K562 (cell line): ENCODE data around the gene CDCP1. TPM values are rescaled to one million over a fixed set of nuclear protein-coding genes. Genes with fewer than 3 reads are reported as not detected.

ENCODE experiments used
- ATAC-seq: fragments of 200-7000 bp; cut with Tn5 transposase; 3 replicates; pipeline ENCODE4 v1.9.1; 2020; ENCODE audit warnings: moderate library complexity
- BruUV-seq: library from RNA; stranded (reverse); fragments of 400-500 nt; replicated peaks from 2 replicates; lab custom pipeline; 2021; lab: Mats Ljungman, UMichigan
- CTCF ChIA-PET: fragments of 300-600 bp; formaldehyde crosslinking; extraction: SDS; loops from one replicate; lab custom pipeline; 2021; ENCODE audit warnings: low intra/inter-chr PET ratio; lab: Yijun Ruan, JAX
- POLR2A ChIA-PET: fragments of 300-600, 350-650 bp; sonication (Branson Sonifier 250); formaldehyde crosslinking; extraction: SDS; loops from one replicate; lab custom pipeline; 2021; ENCODE audit warnings: antibody characterized with exemption, inconsistent platforms; lab: Yijun Ruan, JAX
- DNase-seq, 4 experiments: peaks; one replicate each; pipeline versions ENCODE4 v3.0.0 to v3.0.0-alpha.2; 2011 to 2018; ENCODE audit warnings: low spot score in 3 of 4, mixed read lengths in 3 of 4; ENCODE audit errors: extremely low read depth in 1 of 4
- FAIRE-seq: peaks from 2 replicates; lab custom pipeline; 2011; peaks lifted over from hg19 to GRCh38; lab: Jason Lieb, UNC
- H2AFZ ChIP-seq: 2 replicates; pipeline ENCODE4 v1.6.0; 2011; ENCODE audit warnings: low read depth, low read length, control low read depth, inconsistent platforms
- H3K27ac ChIP-seq: fragments of 200-600 bp; 3 replicates; pipeline ENCODE4 v1.8.0; 2011; ENCODE audit warnings: low read depth, mild to moderate bottlenecking, control low read depth, inconsistent platforms, low read length, moderate library complexity, mixed read lengths; ENCODE audit errors: extremely low read depth
- H3K27me3 ChIP-seq, 2 experiments: fragments of 300-600 bp in 1 of 2; 2 replicates in 1 of 2; 3 replicates in 1 of 2; pipeline versions ENCODE4 v1.6.0 to v1.8.0; 2011; ENCODE audit warnings: inconsistent platforms in 2 of 2, low read length in 2 of 2, mild to moderate bottlenecking in 1 of 2, mixed read lengths in 1 of 2, moderate library complexity in 1 of 2; ENCODE audit not compliant: control insufficient read depth in 2 of 2, insufficient read depth in 2 of 2
- H3K36me3 ChIP-seq: fragments of 300-600 bp; 3 replicates; pipeline ENCODE4 v1.8.0; 2011; ENCODE audit warnings: mild to moderate bottlenecking, low read length, inconsistent platforms; ENCODE audit not compliant: control insufficient read depth, insufficient read depth
- H3K4me1 ChIP-seq, 2 experiments: fragments of 200-600 bp in 1 of 2; replicated peaks in 1 of 2; 2 replicates in 1 of 2; 3 replicates in 1 of 2; pipeline versions ENCODE4 v1.5.1 to v1.8.0; 2011; ENCODE audit warnings: inconsistent platforms in 2 of 2, low read length in 2 of 2, mild to moderate bottlenecking in 1 of 2, mixed read lengths in 1 of 2, moderate library complexity in 1 of 2; ENCODE audit not compliant: control insufficient read depth in 2 of 2, insufficient read depth in 2 of 2
- H3K4me2 ChIP-seq: 2 replicates; pipeline ENCODE4 v1.6.1; 2011; ENCODE audit warnings: low read length, control low read depth, inconsistent platforms, mixed read lengths; ENCODE audit not compliant: insufficient read depth
- H3K4me3 ChIP-seq: fragments of 200-600 bp; sonication (generic), shearing (Covaris generic); 2 replicates; pipeline ENCODE4 v1.5.1; 2016; ENCODE audit warnings: control low read depth, inconsistent platforms
- H3K79me2 ChIP-seq: fragments of 200-600 bp; 3 replicates; pipeline ENCODE4 v1.8.0; 2011; ENCODE audit warnings: low read length, inconsistent platforms; ENCODE audit not compliant: control insufficient read depth, insufficient read depth
- H3K9ac ChIP-seq, 2 experiments: 2 replicates each; pipeline versions ENCODE4 v1.6.0 to v1.6.1; 2011; ENCODE audit warnings: low read depth in 2 of 2, low read length in 2 of 2, control low read depth in 1 of 2, inconsistent platforms in 1 of 2, mild to moderate bottlenecking in 1 of 2, mixed read lengths in 1 of 2; ENCODE audit not compliant: insufficient read depth in 1 of 2
- H3K9me1 ChIP-seq: one replicate; pipeline ENCODE4 v1.6.0; 2011; ENCODE audit warnings: inconsistent platforms, mild to moderate bottlenecking, low read length, moderate library complexity; ENCODE audit not compliant: control insufficient read depth, insufficient read depth
- H3K9me3 ChIP-seq: replicated peaks from 2 replicates; pipeline ENCODE4 v1.5.1; 2011; ENCODE audit warnings: low read depth, low read length, inconsistent platforms; ENCODE audit not compliant: control insufficient read depth, insufficient read depth
- H4K20me1 ChIP-seq: replicated peaks from 2 replicates; pipeline ENCODE4 v1.6.1; 2011; ENCODE audit warnings: low read length, inconsistent platforms, mixed read lengths; ENCODE audit not compliant: control insufficient read depth, insufficient read depth
- ARNT ChIP-seq, 2 experiments: fragments of 450-650 bp; IDR thresholded peaks; 2 replicates each; pipeline ENCODE4 v1.6.1; 2016; ENCODE audit warnings: mild to moderate bottlenecking in 1 of 2
- ASH1L ChIP-seq: fragments of 450-650 bp; IDR thresholded peaks from 2 replicates; pipeline ENCODE4 v1.6.1; 2018; ENCODE audit warnings: borderline replicate concordance, mild to moderate bottlenecking, low read depth; ENCODE audit not compliant: partially characterized antibody
- BRD9 ChIP-seq: fragments of 450-650 bp; IDR thresholded peaks from 2 replicates; pipeline ENCODE4 v1.6.1; 2018; ENCODE audit warnings: low read depth; ENCODE audit not compliant: partially characterized antibody
- CBX1 ChIP-seq: sonication (generic); IDR thresholded peaks from 2 replicates; pipeline ENCODE4 v1.6.1; 2016; ENCODE audit warnings: antibody characterized with exemption, low read depth, mild to moderate bottlenecking
- GTF2A2 ChIP-seq: IDR thresholded peaks from 2 replicates; pipeline ENCODE4 v1.6.1; 2016; ENCODE audit warnings: mild to moderate bottlenecking, missing genetic modification characterization, missing compliant biosample characterization
- HDAC1 ChIP-seq, 2 experiments: fragments of 450-650 bp; IDR thresholded peaks; 2 replicates each; pipeline ENCODE4 v1.6.1; 2016 to 2017; ENCODE audit warnings: inconsistent platforms in 1 of 2, mild to moderate bottlenecking in 1 of 2, moderate library complexity in 1 of 2
- HDAC2 ChIP-seq: fragments of 450-650 bp; IDR thresholded peaks from 2 replicates; pipeline ENCODE4 v1.6.1; 2016; ENCODE audit warnings: mild to moderate bottlenecking
- KAT7 ChIP-seq: sonication (generic); formaldehyde crosslinking; IDR thresholded peaks from 2 replicates; pipeline ENCODE4 v1.8.0; 2022; ENCODE audit warnings: missing genetic modification reagents, mild to moderate bottlenecking, borderline replicate concordance
- MBD2 ChIP-seq: sonication (generic); IDR thresholded peaks from 2 replicates; pipeline ENCODE4 v1.6.1; 2016; ENCODE audit warnings: low read depth, borderline replicate concordance
- NR2C2 ChIP-seq, 2 experiments: fragments of 200-800 bp in 1 of 2; sonication (Bioruptor generic) in 1 of 2; sonication (generic) in 1 of 2; formaldehyde crosslinking in 1 of 2; IDR thresholded peaks; 2 replicates each; pipeline versions ENCODE4 v1.6.1 to v1.8.0; 2016 to 2022; ENCODE audit warnings: mild to moderate bottlenecking in 1 of 2, missing compliant biosample characterization in 1 of 2, missing genetic modification characterization in 1 of 2, missing genetic modification reagents in 1 of 2
- POLR3G ChIP-seq: IDR thresholded peaks from 2 replicates; pipeline ENCODE4 v1.6.1; 2011; ENCODE audit not compliant: insufficient read length, insufficient replicate concordance; ENCODE audit errors: extremely low read depth
- RCOR1 ChIP-seq, 2 experiments: IDR thresholded peaks; 2 replicates each; pipeline ENCODE4 v1.6.1; 2012; ENCODE audit warnings: low read depth in 2 of 2, low read length in 2 of 2, borderline replicate concordance in 1 of 2, improper control_type of control experiment in 1 of 2
- SMARCA5 ChIP-seq: fragments of 450-650 bp; IDR thresholded peaks from 2 replicates; pipeline ENCODE4 v1.6.1; 2016
- STAT5B ChIP-seq: fragments of 250-450 bp; sonication (Bioruptor Pico); IDR thresholded peaks from 2 replicates; pipeline ENCODE4 v1.8.0; 2021; ENCODE audit warnings: mild to moderate bottlenecking, inconsistent platforms
- TOE1 ChIP-seq, 2 experiments: fragments of 450-650 bp in 1 of 2; sonication (generic) in 1 of 2; formaldehyde crosslinking in 1 of 2; IDR thresholded peaks; 2 replicates each; pipeline versions ENCODE4 v1.7.1 to v1.8.0; 2016 to 2022; ENCODE audit warnings: borderline replicate concordance in 2 of 2, mild to moderate bottlenecking in 2 of 2, antibody characterized with exemption in 1 of 2, inconsistent platforms in 1 of 2, low read depth in 1 of 2, missing genetic modification reagents in 1 of 2, moderate library complexity in 1 of 2
- TRIM24 ChIP-seq, 2 experiments: fragments of 450-650 bp; IDR thresholded peaks; 2 replicates each; pipeline ENCODE4 v1.6.1; 2016
- ZEB2 ChIP-seq: fragments of 450-650 bp; IDR thresholded peaks from 2 replicates; pipeline ENCODE4 v1.6.1; 2016
- WGBS: fragments of 100-300 bp; shearing (Covaris generic); methylation state at CpG from one replicate; pipeline ENCODE4 v1.1.6; 2016; ENCODE audit warnings: low coverage, mixed read lengths; ENCODE audit not compliant: insufficient coverage; ENCODE audit errors: missing lambda C conversion rate; 5-methylcytosine and 5-hydroxymethylcytosine counted together
- in situ Hi-C: fragments of 300-500 bp; cut with MboI; formaldehyde crosslinking; loops from 4 replicates; pipeline ENCODE4 v1.15.0; 2018; ENCODE audit warnings: inconsistent platforms, mixed read lengths
- intact Hi-C: fragments of 100-400 bp; cut with micrococcal nuclease; formaldehyde crosslinking; loops from 2 replicates; pipeline ENCODE4 v1.14.2; 2022
- polyA plus RNA-seq, 8 experiments: library from polyadenylated mRNA; depleted of rRNA in 4 of 8; stranded (reverse) in 5 of 8; unstranded in 3 of 8; fragments of >200 nt; fragmentation: Nextera tagmentation in 2 of 8; fragmentation: Illumina TruSeq in 1 of 8; extraction: Ambion mirVana in 2 of 8; extraction: Trizol in 1 of 8; gene quantifications; 2 replicates each; pipeline versions ENCODE4 v1.2.1 to v1.2.3, GENCODE V29; 2011 to 2014; ENCODE audit warnings: inconsistent platforms in 1 of 8, missing spikeins in 1 of 8
- total RNA-seq, 7 experiments: library from RNA; depleted of rRNA in 6 of 7; stranded (reverse); fragments of >200 nt in 6 of 7; fragmentation: Illumina TruSeq in 2 of 7; extraction: Trizol in 2 of 7; gene quantifications; 2 replicates each; pipeline versions ENCODE4 v1.2.1 to v1.2.3, GENCODE V29; 2011 to 2021; ENCODE audit warnings: low replicate concordance in 1 of 7
- TF ChIP-seq, protein P1 (sequence below), 2 experiments: fragments of 250-450 bp in 1 of 2; fragments of 450-650 bp in 1 of 2; sonication (Bioruptor Pico) in 1 of 2; IDR thresholded peaks; 2 replicates each; pipeline versions ENCODE4 v1.6.1 to v1.8.0; 2016 to 2021; ENCODE audit warnings: mild to moderate bottlenecking in 2 of 2, moderate library complexity in 2 of 2, missing compliant biosample characterization in 1 of 2, missing genetic modification characterization in 1 of 2
- TF ChIP-seq, protein P2 (sequence below): sonication (generic); formaldehyde crosslinking; IDR thresholded peaks from 2 replicates; pipeline ENCODE4 v1.9.0; 2022; ENCODE audit warnings: mild to moderate bottlenecking, missing genetic modification reagents

CDCP1 gene
- total and polyA plus RNA-seq, 9 of the 15 experiments (the other 6 are each of a cell fraction or from before 2014, with no cell fraction given) = 3.9 to 16.4 (median 5.2) TPM

DNA sequence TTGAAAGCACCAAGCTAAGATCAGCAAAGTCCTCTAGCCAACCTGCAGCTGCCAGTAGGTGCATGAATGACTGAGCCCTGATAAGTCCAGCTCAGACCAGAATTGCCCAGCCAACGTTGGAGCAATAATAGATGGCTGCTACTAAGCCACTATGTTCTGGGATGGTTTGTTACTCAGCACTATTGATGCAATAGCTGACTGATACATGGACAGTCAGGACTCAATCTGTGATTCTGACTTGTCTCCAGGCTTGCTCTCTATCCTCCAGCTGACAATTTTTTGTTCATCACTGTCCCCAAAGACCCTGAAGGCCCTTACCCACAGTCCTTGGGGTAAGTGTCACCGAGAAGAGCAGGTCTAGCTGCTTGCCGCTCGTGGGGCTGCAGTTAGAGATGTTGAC is 55.3 kb downstream of the CDCP1 start:
- H2AFZ ChIP-seq = no peak overlapping the region
- H3K27ac ChIP-seq = no peak overlapping the region; the same call in 2 of the 3 replicates
- DNase-seq (no peak), ATAC-seq (no peak), FAIRE-seq (no peak)
- H3K36me3 ChIP-seq = peaks cover 38% of the 10 kb centered on the region
- no peaks in the 10 kb centered on the region; the same call in 2 of the 3 replicates for H3K79me2 ChIP-seq
- H3K4me1 ChIP-seq = peaks cover 31 to 72% of the 10 kb centered on the region in 2 experiments
- no peaks in the 10 kb centered on the region for H3K9me1 ChIP-seq
- H4K20me1 ChIP-seq = no peaks in the 10 kb centered on the region
- H3K4me2 ChIP-seq = no peak overlapping the region
- in situ Hi-C loops = no loop called here
- intact Hi-C loops = no loop called here
- CTCF ChIA-PET = interaction anchor here (1.6 kb wide), 1 partner anchor 53 kb away, joined by 6 read pairs; no protein-coding TSS in a partner anchor
- no peak overlapping the region for H3K4me3 ChIP-seq
- POLR2A ChIA-PET = interaction anchor here (1.0 kb wide), 1 partner anchor 48 kb away, joined by 5 read pairs; no protein-coding TSS in a partner anchor
- peaks cover 9% of the 10 kb centered on the region for H3K9me3 ChIP-seq
- BruUV-seq = no TSS peak
- H3K9ac ChIP-seq = no peak overlapping the region
- H3K27me3 ChIP-seq = no peaks in the 10 kb centered on the region
- 78% methylated on average over 4 of the region's 4 CpGs for whole genome bisulfite sequencing
- peak; percentile 87 for TF ChIP-seq CBX1
- TF ChIP-seq, protein P1, sequence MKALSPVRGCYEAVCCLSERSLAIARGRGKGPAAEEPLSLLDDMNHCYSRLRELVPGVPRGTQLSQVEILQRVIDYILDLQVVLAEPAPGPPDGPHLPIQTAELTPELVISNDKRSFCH (CRISPR knock-in tag; IDR thresholded peaks at IDR 0.05) = no peak
- TF ChIP-seq, protein P1 (tag; IDR thresholded peaks at IDR 0.05) = peak; percentile 41; the same call in 1 of the 2 replicates
- TF ChIP-seq TOE1 (IDR thresholded peaks at IDR 0.05; ENCODE audit: borderline replicate concordance) = 0 out of 2 replicates have a peak, but pooled peaks have one; percentile 21
- no peak for TF ChIP-seq TOE1 (CRISPR knock-in tag; IDR thresholded peaks at IDR 0.05; ENCODE audit: borderline replicate concordance, low read depth)
- peak in 1 of 2 experiments; percentile 76; a peak in 2 of 4 replicates for TF ChIP-seq RCOR1 (IDR thresholded peaks at IDR 0.05; ENCODE audit: borderline replicate concordance in 1 of 2, low read depth in 2 of 2, low read length in 2 of 2)
- no peak for TF ChIP-seq STAT5B (CRISPR knock-in tag)
- TF ChIP-seq MBD2 = no peak
- peak in 1 of 2 experiments; percentile 64; a peak in 2 of 4 replicates for TF ChIP-seq ARNT (IDR thresholded peaks at IDR 0.05)
- TF ChIP-seq, protein P2, sequence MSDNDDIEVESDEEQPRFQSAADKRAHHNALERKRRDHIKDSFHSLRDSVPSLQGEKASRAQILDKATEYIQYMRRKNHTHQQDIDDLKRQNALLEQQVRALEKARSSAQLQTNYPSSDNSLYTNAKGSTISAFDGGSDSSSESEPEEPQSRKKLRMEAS = peak; percentile 21; the same call in 1 of the 2 replicates
- TF ChIP-seq BRD9 = no peak
- peak in 1 of 2 experiments; percentile 50; a peak in 1 of 4 replicates for TF ChIP-seq HDAC1 (IDR thresholded peaks at IDR 0.05)
- no peak for TF ChIP-seq NR2C2 (CRISPR knock-in tag; IDR thresholded peaks at IDR 0.05)
- TF ChIP-seq NR2C2 (tag; IDR thresholded peaks at IDR 0.05) = 0 out of 2 replicates have a peak, but pooled peaks have one; percentile 2
- no peak for TF ChIP-seq POLR3G
- peak; percentile 88 for TF ChIP-seq HDAC2
- no peak for TF ChIP-seq GTF2A2 (tag)
- peak; percentile 87 for TF ChIP-seq SMARCA5
- no peak for TF ChIP-seq KAT7 (CRISPR knock-in tag)
- no peak for TF ChIP-seq ASH1L
- 0 out of 2 replicates have a peak, but pooled peaks have one; percentile 23 for TF ChIP-seq ZEB2
- TF ChIP-seq TRIM24 (IDR thresholded peaks at IDR 0.05) = peak; percentile 66 to 82
